GM15510 (cell line): ENCODE measurements around the gene MYT1.

Source experiments
- POLR2A ChIP-seq: IDR thresholded peaks from 3 replicates; pipeline ENCODE4 v1.6.1; 2011; ENCODE audit warnings: borderline replicate concordance; ENCODE audit not compliant: insufficient read length; ENCODE audit errors: extremely low read depth

The MYT1 gene

GRCh38 chr20:64137598-64138031 is 26.6 kb upstream of the MYT1 start:
- TF ChIP-seq POLR2A, result no peak

GRCh38 chr20:64138276-64138815 is 25.9 kb upstream of the MYT1 start:
- TF ChIP-seq POLR2A, result no peak

DNA sequence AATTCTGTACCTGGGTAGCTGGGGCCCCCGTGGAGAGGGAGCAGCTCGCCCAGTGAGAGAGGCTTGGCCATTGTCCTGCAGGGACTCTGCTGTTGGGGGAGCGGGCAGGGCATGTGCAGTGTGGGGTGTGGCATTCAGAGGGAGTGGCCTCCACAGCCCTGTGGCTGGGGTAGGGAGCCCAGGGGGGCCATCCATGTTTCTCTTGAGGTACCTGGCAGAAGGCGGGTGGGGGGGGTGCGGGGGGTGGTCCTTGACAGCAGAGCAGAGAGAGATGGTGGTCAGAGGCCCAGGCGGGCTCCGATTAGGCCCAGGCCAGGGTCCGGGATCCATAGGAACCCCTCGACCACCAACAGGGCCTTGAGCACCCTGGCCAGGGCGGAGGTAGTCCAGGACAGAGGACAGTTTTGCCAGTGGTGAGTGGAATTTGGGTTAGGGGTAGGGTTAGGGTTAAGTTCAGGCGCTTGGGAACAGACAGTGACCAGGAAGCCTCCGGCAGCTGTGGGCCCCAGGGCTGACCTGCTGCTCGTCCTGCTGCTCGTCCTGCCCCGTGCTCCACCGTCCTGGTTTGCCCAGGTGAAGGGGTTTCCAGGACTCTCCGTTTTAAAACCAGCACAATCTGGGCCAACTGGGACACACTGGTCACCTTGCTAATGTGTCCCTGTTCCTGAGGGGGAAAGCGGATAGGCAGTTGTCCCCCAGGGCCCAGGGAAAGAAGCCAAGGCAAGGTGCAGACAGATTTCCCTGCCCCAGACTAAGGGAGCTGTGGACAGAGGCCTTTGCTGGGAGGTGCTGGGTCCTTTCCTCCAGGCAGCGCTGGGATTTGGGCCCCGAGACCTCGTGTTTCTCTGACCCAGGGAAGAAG is 24.8 kb upstream of the MYT1 start:
- TF ChIP-seq POLR2A, result no peak

- no peak for TF ChIP-seq POLR2A
Measured at GRCh38 chr20:64140061-64140931, 24.0 kb upstream of the MYT1 start.

DNA sequence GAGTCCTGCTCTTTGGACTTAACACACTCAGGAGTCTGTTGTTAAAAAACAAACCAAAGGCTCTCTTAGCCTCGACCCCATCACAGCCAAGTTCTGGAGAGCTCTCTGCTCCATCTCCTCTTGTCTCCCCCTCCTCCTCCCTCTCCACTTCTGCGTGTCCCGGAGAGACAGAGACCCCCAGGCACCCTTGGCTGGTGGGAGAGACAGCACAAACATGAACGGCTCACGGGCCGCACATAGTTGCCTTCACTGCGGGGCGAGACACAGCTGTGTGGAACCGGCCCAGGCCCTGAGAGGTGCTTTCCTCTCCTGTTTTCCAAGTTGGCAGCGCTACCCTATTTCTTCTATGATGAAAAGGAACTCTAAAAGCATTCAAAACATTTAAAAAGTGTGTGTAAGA is 23.3 kb upstream of the MYT1 start:
- no peak for TF ChIP-seq POLR2A

GRCh38 chr20:64142590-64142989 is 21.7 kb upstream of the MYT1 start:
- no peak for TF ChIP-seq POLR2A

- TF ChIP-seq POLR2A, result no peak
Measured at GRCh38 chr20:64143018-64143801, 21.0 kb upstream of the MYT1 start.

DNA sequence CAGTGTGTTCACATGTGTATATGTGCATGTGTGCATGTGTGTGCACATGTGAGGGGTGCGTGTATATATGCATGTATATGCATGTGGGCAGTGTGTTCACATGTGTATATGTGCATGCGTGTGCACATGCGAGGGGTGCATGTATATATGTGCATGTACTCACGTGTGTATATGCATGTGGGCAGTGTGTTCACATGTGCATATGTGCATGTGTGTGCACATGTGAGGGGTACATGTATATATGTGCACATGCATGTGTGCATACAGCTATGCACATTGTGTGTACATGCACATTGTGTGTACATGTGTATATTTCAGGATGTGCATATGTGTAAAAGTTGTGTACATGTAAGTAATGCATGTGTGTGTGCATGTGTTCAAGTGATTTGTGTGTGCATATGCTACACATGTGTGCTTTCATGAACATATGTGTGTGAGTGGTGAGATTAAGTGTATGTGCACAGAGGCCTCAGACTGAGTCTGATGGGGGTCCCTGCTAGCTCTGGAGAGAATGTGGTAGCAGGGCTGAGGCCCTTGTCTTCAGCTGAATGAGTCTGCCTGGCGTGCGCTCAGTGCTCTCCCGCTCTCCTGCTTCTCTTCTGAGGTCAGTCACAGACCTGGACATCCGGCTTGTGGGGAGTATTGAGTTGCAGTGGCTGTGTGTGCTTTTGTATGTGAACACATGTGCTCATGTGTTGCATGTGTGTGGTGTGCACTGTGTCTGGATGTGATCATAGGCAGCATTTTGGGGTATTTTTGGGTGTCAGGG is 19.9 kb upstream of the MYT1 start:
- no peak for TF ChIP-seq POLR2A

GRCh38 chr20:64145458-64146300 is 18.6 kb upstream of the MYT1 start:
- no peak for TF ChIP-seq POLR2A

- no peak for TF ChIP-seq POLR2A
Measured at GRCh38 chr20:64146301-64146935, 17.8 kb upstream of the MYT1 start.

DNA sequence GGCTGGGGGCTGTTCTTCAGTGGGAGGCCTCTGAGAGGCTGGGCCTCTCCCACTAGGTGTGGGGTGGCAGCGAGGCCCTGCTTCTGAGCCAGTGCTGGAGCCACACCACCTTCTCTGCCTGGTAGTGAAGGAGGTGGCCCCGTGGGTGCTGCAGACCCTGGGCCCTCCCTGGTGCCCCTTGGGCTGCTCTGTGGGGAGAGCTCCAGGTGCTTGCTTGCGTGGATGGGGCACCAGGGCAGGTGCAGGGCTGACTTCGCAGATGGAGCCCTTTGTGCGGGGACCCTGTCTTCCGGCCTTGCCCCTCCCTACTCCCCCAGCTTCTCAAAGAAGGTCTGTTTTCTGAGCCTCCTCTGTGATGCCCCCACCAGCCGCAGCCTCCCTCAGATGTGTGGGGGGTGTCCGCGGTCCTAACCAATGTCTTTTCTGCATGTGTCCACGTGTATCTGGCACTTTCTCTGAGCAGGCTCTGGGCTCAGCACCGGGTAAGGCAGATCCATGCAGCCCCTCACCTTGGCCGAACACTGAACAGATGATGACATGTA is 17.2 kb upstream of the MYT1 start:
- TF ChIP-seq POLR2A, result no peak

DNA sequence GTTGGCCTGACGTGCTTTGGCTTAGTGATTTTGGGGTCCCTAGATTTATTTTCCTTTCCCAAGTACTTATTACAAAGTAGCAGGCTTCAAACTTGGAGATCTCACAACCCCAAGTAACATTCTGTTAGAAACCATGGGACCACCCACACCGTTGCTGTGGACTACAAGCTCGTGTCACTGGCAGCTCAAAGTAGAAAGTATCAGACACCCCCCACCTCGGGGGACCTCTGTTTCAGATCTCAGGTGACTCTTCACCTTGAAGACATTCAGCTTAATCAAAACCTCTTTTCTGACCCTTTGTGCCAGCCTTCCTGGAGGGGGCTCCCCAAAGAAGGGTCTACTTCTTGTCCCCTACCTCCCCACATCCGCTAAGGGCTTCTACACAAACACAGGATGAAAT is 15.7 kb upstream of the MYT1 start:
- no peak for TF ChIP-seq POLR2A
